Medulla oblongata (tissue), 1 donor: ENCODE data around the gene RAX2.

Experiments
- DNase-seq: peaks from one replicate; pipeline ENCODE4 v3.0.0-alpha.2; 2015; ENCODE audit errors: extremely low spot score

The RAX2 gene

GRCh38 chr19:3801412-3802096, 29.5 kb upstream of the RAX2 start:
- peak; percentile 5 for DNase-seq

GRCh38 chr19:3800996-3801395, 29.0 kb upstream of the RAX2 start:
- no peak for DNase-seq

- DNase-seq = no peak
Observed at GRCh38 chr19:3798137-3798536, 26.1 kb upstream of the RAX2 start.

GRCh38 chr19:3796358-3796757, 24.3 kb upstream of the RAX2 start:
- DNase-seq = no peak

GRCh38 chr19:3793799-3794198, 21.8 kb upstream of the RAX2 start:
- no peak for DNase-seq

GRCh38 chr19:3792114-3792513, 20.1 kb upstream of the RAX2 start:
- no peak for DNase-seq

GRCh38 chr19:3790941-3791340, 18.9 kb upstream of the RAX2 start:
- no peak for DNase-seq

- no peak for DNase-seq
Observed at GRCh38 chr19:3790209-3790734, 18.2 kb upstream of the RAX2 start.

- DNase-seq = no peak
Observed at GRCh38 chr19:3788996-3789778, 17.2 kb upstream of the RAX2 start.

GRCh38 chr19:3785938-3786824, 14.2 kb upstream of the RAX2 start, which contains the start of gene MATK:
Gene MATK (minus strand): TSS chr19:3786381. CDS start chr19:3785135, 1,246 bp downstream.
- DNase-seq = no peak

GRCh38 chr19:3785451-3785937, 13.5 kb upstream of the RAX2 start:
- no peak for DNase-seq

GRCh38 chr19:3784607-3785450, 12.8 kb upstream of the RAX2 start:
- DNase-seq = no peak

- DNase-seq = no peak
Observed at GRCh38 chr19:3783660-3784584, 11.9 kb upstream of the RAX2 start.

GRCh38 chr19:3782903-3783302, 10.9 kb upstream of the RAX2 start:
- DNase-seq = no peak

- DNase-seq = no peak
Observed at GRCh38 chr19:3782330-3782729, 10.3 kb upstream of the RAX2 start.

GRCh38 chr19:3781603-3782002, 9.6 kb upstream of the RAX2 start:
- DNase-seq = no peak

GRCh38 chr19:3780786-3781304, 8.8 kb upstream of the RAX2 start:
- no peak for DNase-seq

GRCh38 chr19:3778899-3779723, 7.1 kb upstream of the RAX2 start:
- no peak for DNase-seq
